Skeletal muscle tissue (tissue), 4 donors: Measurements from ENCODE around the gene MEGF6. TPM values are rescaled to one million over a fixed set of nuclear protein-coding genes. Genes with fewer than 3 reads are reported as not detected.
A peak's percentile ranks its signal among the peaks of the same experiment; 100 is the strongest.

Experiments
- H3K27ac ChIP-seq: one replicate; pipeline ENCODE4 v1.7.0; 2013; ENCODE audit warnings: mild to moderate bottlenecking, low read depth, low read length, inconsistent platforms
- H3K27me3 ChIP-seq, 3 donors: one replicate each; pipeline ENCODE4 v1.7.0; 2013; ENCODE audit warnings: low read length in 3 of 3; ENCODE audit not compliant: control insufficient read depth in 3 of 3, insufficient read depth in 3 of 3
- H3K36me3 ChIP-seq, 3 donors: one replicate each; pipeline ENCODE4 v1.7.0; 2013; ENCODE audit warnings: low read length in 3 of 3; ENCODE audit not compliant: control insufficient read depth in 3 of 3, insufficient read depth in 3 of 3
- H3K4me1 ChIP-seq, 3 donors: one replicate each; pipeline ENCODE4 v1.7.0; 2013; ENCODE audit warnings: low read length in 3 of 3, mild to moderate bottlenecking in 3 of 3; ENCODE audit not compliant: control insufficient read depth in 3 of 3, insufficient read depth in 3 of 3
- H3K4me3 ChIP-seq, 3 donors: one replicate each; pipeline ENCODE4 v1.7.0; 2013; ENCODE audit warnings: low read length in 3 of 3
- H3K9ac ChIP-seq, 3 donors: one replicate each; pipeline ENCODE4 v1.7.0; 2013; ENCODE audit warnings: low read length in 3 of 3, mild to moderate bottlenecking in 3 of 3, moderate library complexity in 2 of 3, low read depth in 1 of 3
- H3K9me3 ChIP-seq, 3 donors: one replicate each; pipeline ENCODE4 v1.7.0; 2013; ENCODE audit warnings: low read length in 3 of 3; ENCODE audit not compliant: control insufficient read depth in 3 of 3
- total RNA-seq: library from RNA; depleted of rRNA; stranded (reverse); fragments of >200 nt; gene quantifications from one replicate; pipeline ENCODE4 v1.2.3, GENCODE V29; 2014
- donor health status: Osteomylitis.

MEGF6 gene
- total RNA-seq, 1 donor from 2014 or later: 10.4 TPM

GRCh38 chr1:3477241-3477995 lies 133.9 kb downstream of the MEGF6 start:
- H3K9me3 ChIP-seq: no peaks in the 10 kb centered on the region
- peaks cover 0 to 3% (median 0%) of the 10 kb centered on the region in 3 donors for H3K36me3 ChIP-seq
- H3K27ac ChIP-seq: no peak overlapping the region
- H3K27me3 ChIP-seq: peaks cover under 1 to 16% (median 8%) of the 10 kb centered on the region in 3 donors
- H3K4me3 ChIP-seq: no peak overlapping the region
- H3K4me1 ChIP-seq: no peaks in the 10 kb centered on the region
- no peak overlapping the region for H3K9ac ChIP-seq

GRCh38 chr1:3476666-3477065 lies 134.6 kb downstream of the MEGF6 start:
- no peak overlapping the region for H3K4me3 ChIP-seq
- H3K27me3 ChIP-seq: peaks cover 0 to 18% (median 8%) of the 10 kb centered on the region in 3 donors
- no peak overlapping the region for H3K9ac ChIP-seq
- H3K27ac ChIP-seq: no peak overlapping the region
- H3K4me1 ChIP-seq: peaks cover 0 to 4% (median 4%) of the 10 kb centered on the region in 3 donors
- H3K36me3 ChIP-seq: peaks cover 0 to 3% (median 0%) of the 10 kb centered on the region in 3 donors
- no peaks in the 10 kb centered on the region for H3K9me3 ChIP-seq

- H3K27me3 ChIP-seq: peaks cover 0 to 20% (median 5%) of the 10 kb centered on the region in 3 donors
Observed at GRCh38 chr1:3475839-3476573, 135.3 kb downstream of the MEGF6 start.

GRCh38 chr1:3474421-3474820 lies 136.9 kb downstream of the MEGF6 start:
- Histone ChIP-seq H3K27me3 (peaks cover 0 to 13% (median 5%) of the 10 kb centered on the region in 3 donors), H3K9me3 (no peaks in the 10 kb centered on the region), H3K27ac (no peak overlapping the region), H3K9ac (no peak overlapping the region), H3K4me1 (peaks cover 0 to 13% (median 4%) of the 10 kb centered on the region in 3 donors), H3K36me3 (peaks cover 0 to 3% (median 0%) of the 10 kb centered on the region in 3 donors), H3K4me3 (no peak overlapping the region)

More at GRCh38 chr1:3475839-3476573, 135.3 kb downstream of the MEGF6 start:
- Histone ChIP-seq H3K27ac (no peak overlapping the region), H3K36me3 (peaks cover 0 to 3% (median 0%) of the 10 kb centered on the region in 3 donors), H3K4me3 (no peak overlapping the region), H3K9me3 (no peaks in the 10 kb centered on the region), H3K9ac (peak overlapping the region in 1 of 3 donors; percentile 16), H3K4me1 (peaks cover 0 to 6% (median 4%) of the 10 kb centered on the region in 3 donors)

GRCh38 chr1:3474016-3474415 lies 137.3 kb downstream of the MEGF6 start:
- H3K9me3 ChIP-seq: no peaks in the 10 kb centered on the region
- peaks cover 0 to 13% (median 5%) of the 10 kb centered on the region in 3 donors for H3K27me3 ChIP-seq
- H3K36me3 ChIP-seq: peaks cover 0 to 3% (median 0%) of the 10 kb centered on the region in 3 donors

GRCh38 chr1:3473381-3473844 lies 137.9 kb downstream of the MEGF6 start:
- H3K36me3 ChIP-seq: peaks cover 0 to 3% (median 0%) of the 10 kb centered on the region in 3 donors
- H3K4me1 ChIP-seq: peaks cover 0 to 13% (median 4%) of the 10 kb centered on the region in 3 donors
- H3K9me3 ChIP-seq: no peaks in the 10 kb centered on the region
- no peak overlapping the region for H3K27ac ChIP-seq
- peaks cover 0 to 13% (median 5%) of the 10 kb centered on the region in 3 donors for H3K27me3 ChIP-seq
- no peak overlapping the region for H3K9ac ChIP-seq
- no peak overlapping the region for H3K4me3 ChIP-seq

More at GRCh38 chr1:3474016-3474415, 137.3 kb downstream of the MEGF6 start:
- Histone ChIP-seq H3K9ac (no peak overlapping the region), H3K4me1 (peaks cover 0 to 13% (median 4%) of the 10 kb centered on the region in 3 donors), H3K4me3 (no peak overlapping the region), H3K27ac (no peak overlapping the region)

GRCh38 chr1:3472906-3473305 lies 138.4 kb downstream of the MEGF6 start:
- H3K27me3 ChIP-seq: peaks cover 0 to 13% (median under 1%) of the 10 kb centered on the region in 3 donors
- H3K9me3 ChIP-seq: no peaks in the 10 kb centered on the region
- H3K4me1 ChIP-seq: peaks cover 0 to 13% (median 4%) of the 10 kb centered on the region in 3 donors
- H3K9ac ChIP-seq: no peak overlapping the region
- H3K27ac ChIP-seq: no peak overlapping the region
- H3K36me3 ChIP-seq: peaks cover 0 to 3% (median 0%) of the 10 kb centered on the region in 3 donors
- no peak overlapping the region for H3K4me3 ChIP-seq

GRCh38 chr1:3472088-3472850 lies 139.0 kb downstream of the MEGF6 start:
- Histone ChIP-seq H3K9me3 (no peaks in the 10 kb centered on the region), H3K9ac (peak overlapping the region in 1 of 3 donors; percentile 69), H3K4me1 (peaks cover 0 to 13% (median 4%) of the 10 kb centered on the region in 3 donors), H3K4me3 (no peak overlapping the region), H3K27me3 (peaks cover 0 to 13% (median 0%) of the 10 kb centered on the region in 3 donors), H3K36me3 (peaks cover 0 to 3% (median 0%) of the 10 kb centered on the region in 3 donors), H3K27ac (no peak overlapping the region)

- Histone ChIP-seq H3K4me1 (peaks cover 0 to 13% (median 4%) of the 10 kb centered on the region in 3 donors), H3K27me3 (peaks cover 0 to 13% (median 0%) of the 10 kb centered on the region in 3 donors), H3K4me3 (no peak overlapping the region), H3K9me3 (no peaks in the 10 kb centered on the region), H3K9ac (peak overlapping the region in 1 of 3 donors; percentile 69), H3K36me3 (peaks cover 0 to 3% (median 0%) of the 10 kb centered on the region in 3 donors), H3K27ac (no peak overlapping the region)
Observed at GRCh38 chr1:3471356-3472087, 139.8 kb downstream of the MEGF6 start.
